Uterus (tissue), 2 donors: Measurements from ENCODE around the gene ZNF831.

Experiments used
- CTCF ChIP-seq, 4 experiments: fragments of 200-600 bp in 2 of 4; fragments of 450-650 bp in 2 of 4; sonication (generic) in 2 of 4; IDR thresholded peaks; one replicate each; pipeline ENCODE4 v1.5.1; 2016 to 2019; ENCODE audit warnings: antibody characterized with exemption in 4 of 4, mild to moderate bottlenecking in 2 of 4, moderate library complexity in 1 of 4
- POLR2A ChIP-seq, 2 donors: fragments of 450-650 bp; IDR thresholded peaks; one replicate each; pipeline ENCODE4 v1.6.1; 2016; ENCODE audit warnings: antibody characterized with exemption in 2 of 2, mild to moderate bottlenecking in 1 of 2, moderate library complexity in 1 of 2

- no peak for TF ChIP-seq CTCF (IDR thresholded peaks at IDR 0.05)
- TF ChIP-seq POLR2A (IDR thresholded peaks at IDR 0.05): no peak
Measured at GRCh38 chr20:59289994-59290393, 126.4 kb downstream of the ZNF831 start.
